ENCODE results near the gene SRD5A1. TPM values are rescaled to one million over a fixed set of nuclear protein-coding genes. Genes with fewer than 3 reads are reported as not detected.

SRD5A1 gene
- total RNA-seq, 1 experiment from 2014 or later: 29.9 TPM

GRCh38 chr5:6718718-6719117 lies 85.5 kb downstream of the SRD5A1 start:
- peaks cover 19% of the 10 kb centered on the region for H3K79me1 ChIP-seq (ENCODE audit: insufficient read depth, low read depth, low read length, poor library complexity, severe bottlenecking)
- peak overlapping the region in 1 of 3 experiments; percentile 87; a peak in 1 of 7 replicates for H3K27ac Mint-ChIP-seq
- peaks cover 60 to 74% of the 10 kb centered on the region in 2 experiments for H3K4me1 Mint-ChIP-seq

More at GRCh38 chr5:6718718-6719117, 85.5 kb downstream of the SRD5A1 start:
- peaks cover 7 to 13% (median 9%) of the 10 kb centered on the region in 3 experiments; a peak in 4 of 7 replicates for H3K36me3 Mint-ChIP-seq (ENCODE audit: insufficient read depth in 1 of 3, low read depth in 3 of 3)
- no peak overlapping the region for H3K23ac ChIP-seq (ENCODE audit: insufficient read length, low read depth, low read length)
- H3K4me1 ChIP-seq (ENCODE audit: insufficient read depth, low read length): no peaks in the 10 kb centered on the region; the same call in 1 of the 2 replicates
- H3K79me2 ChIP-seq (ENCODE audit: insufficient read depth, low read length): peaks cover 43% of the 10 kb centered on the region; the same call in 1 of the 2 replicates
- H3K4me2 ChIP-seq (ENCODE audit: insufficient read depth, insufficient read length, low read length): no peak overlapping the region
- H4K5ac ChIP-seq (ENCODE audit: insufficient read length, low read depth, low read length): no peak overlapping the region
- H2BK15ac ChIP-seq (ENCODE audit: low read depth, low read length): no peak overlapping the region
- no peak overlapping the region for H4K8ac ChIP-seq (replicated peaks; ENCODE audit: insufficient read length, low read depth, low read length)
- no peak for DNase-seq
- H3K9ac ChIP-seq (ENCODE audit: extremely low read depth, insufficient read length, low read length): no peak overlapping the region
- H3K4ac ChIP-seq (ENCODE audit: low read depth, low read length): no peak overlapping the region
- H3K18ac ChIP-seq (ENCODE audit: insufficient read length, low read depth, low read length): no peak overlapping the region
- peaks cover 3% of the 10 kb centered on the region for H3K23me2 ChIP-seq (ENCODE audit: insufficient read length, low read depth, low read length, poor library complexity, severe bottlenecking)
- H2AFZ ChIP-seq (ENCODE audit: low read length): no peak overlapping the region
- no peaks in the 10 kb centered on the region for H3K27me3 ChIP-seq (ENCODE audit: insufficient read depth, low read length)
- H2AK5ac ChIP-seq (ENCODE audit: insufficient read length, low read length): no peak overlapping the region
- no peak overlapping the region for H3K14ac ChIP-seq (ENCODE audit: insufficient read depth, low read length)
- no peak overlapping the region for H2BK120ac ChIP-seq (ENCODE audit: low read depth, low read length, poor library complexity, severe bottlenecking)
- no peak overlapping the region for H3K56ac ChIP-seq (ENCODE audit: insufficient read length, low read depth, low read length)
- no peaks in the 10 kb centered on the region for H3K9me3 ChIP-seq (ENCODE audit: control insufficient read depth, low read depth, low read length)
- H3K27me3 Mint-ChIP-seq (ENCODE audit: low read depth): no peaks in the 10 kb centered on the region
- no CpG with 5 or more reads among the region's 5 CpGs for WGBS (ENCODE audit: extremely low coverage, insufficient read length, low lambda C conversion rate)
- H3K9me3 Mint-ChIP-seq: no peaks in the 10 kb centered on the region; a peak in 1 of 5 replicates
- no peak overlapping the region for H4K91ac ChIP-seq (ENCODE audit: insufficient read length, low read depth, low read length)
- H4K20me1 ChIP-seq (ENCODE audit: control insufficient read depth, insufficient read depth, insufficient read length): peaks cover 13% of the 10 kb centered on the region
- no peak overlapping the region for H2BK5ac ChIP-seq (ENCODE audit: insufficient read length, low read length)
- no peak overlapping the region for H3K27ac ChIP-seq (ENCODE audit: insufficient read length, low read depth, low read length)
- no peak overlapping the region for H2BK12ac ChIP-seq (ENCODE audit: insufficient read length, low read depth, low read length)
- H3T11ph ChIP-seq (ENCODE audit: low read length): no peak overlapping the region
- no peak overlapping the region for H3K4me3 Mint-ChIP-seq
- no peak for TF ChIP-seq CTCF (conservative IDR thresholded peaks at IDR 0.05)
- no peak overlapping the region for H2BK20ac ChIP-seq (ENCODE audit: low read depth, low read length, poor library complexity, severe bottlenecking)

Data from H9 (cell line).